KMS-11 (cell line): ENCODE results near the gene OTC.

Experiments
- H2AFZ ChIP-seq: fragments of 200-600 bp; sonication (generic); 2 replicates; pipeline ENCODE4 v1.6.1; 2016; ENCODE audit warnings: antibody characterized with exemption, mixed run types, low read depth
- H3K27ac ChIP-seq: fragments of 200-600 bp; sonication (generic); 2 replicates; pipeline ENCODE4 v1.6.1; 2016; ENCODE audit warnings: mild to moderate bottlenecking, mixed run types
- H3K27me3 ChIP-seq: fragments of 200-600 bp; sonication (generic); 2 replicates; pipeline ENCODE4 v1.6.1; 2017; ENCODE audit warnings: mild to moderate bottlenecking, low read depth, mixed run types, moderate library complexity; ENCODE audit not compliant: insufficient read depth
- H3K36me3 ChIP-seq: fragments of 200-600 bp; sonication (generic); 2 replicates; pipeline ENCODE4 v1.6.1; 2017; ENCODE audit warnings: mild to moderate bottlenecking, mixed run types; ENCODE audit not compliant: insufficient read depth
- H3K4me1 ChIP-seq: fragments of 200-600 bp; sonication (generic); 2 replicates; pipeline ENCODE4 v1.6.1; 2016; ENCODE audit warnings: mild to moderate bottlenecking, low read depth, mixed run types; ENCODE audit not compliant: poor library complexity, severe bottlenecking
- H3K4me2 ChIP-seq: fragments of 200-600 bp; sonication (generic); 2 replicates; pipeline ENCODE4 v1.7.0; 2016; ENCODE audit warnings: mild to moderate bottlenecking, mixed run types
- H3K4me3 ChIP-seq: fragments of 200-600 bp; sonication (generic); IDR thresholded peaks from 2 replicates; pipeline ENCODE4 v1.6.1; 2017; ENCODE audit warnings: low read depth, low read length, mixed read lengths; ENCODE audit not compliant: insufficient read depth
- H3K79me2 ChIP-seq: fragments of 200-600 bp; sonication (generic); 2 replicates; pipeline ENCODE4 v1.6.1; 2016; ENCODE audit warnings: low read depth, mixed run types; ENCODE audit not compliant: insufficient read depth
- H3K9ac ChIP-seq: fragments of 200-600 bp; sonication (generic); 2 replicates; pipeline ENCODE4 v1.6.1; 2016; ENCODE audit warnings: mild to moderate bottlenecking, mixed run types
- H4K20me1 ChIP-seq: fragments of 200-600 bp; sonication (generic); 2 replicates; pipeline ENCODE4 v1.6.1; 2016; ENCODE audit warnings: mild to moderate bottlenecking, mixed run types; ENCODE audit not compliant: insufficient read depth
- TF ChIP-seq, protein P1 (sequence below): fragments of 200-600 bp; sonication (generic); conservative IDR thresholded peaks from 2 replicates; pipeline ENCODE4 v1.6.1; 2017; ENCODE audit warnings: low read depth, mild to moderate bottlenecking, antibody characterized with exemption, low read length, moderate library complexity, mixed read lengths

The OTC gene

DNA sequence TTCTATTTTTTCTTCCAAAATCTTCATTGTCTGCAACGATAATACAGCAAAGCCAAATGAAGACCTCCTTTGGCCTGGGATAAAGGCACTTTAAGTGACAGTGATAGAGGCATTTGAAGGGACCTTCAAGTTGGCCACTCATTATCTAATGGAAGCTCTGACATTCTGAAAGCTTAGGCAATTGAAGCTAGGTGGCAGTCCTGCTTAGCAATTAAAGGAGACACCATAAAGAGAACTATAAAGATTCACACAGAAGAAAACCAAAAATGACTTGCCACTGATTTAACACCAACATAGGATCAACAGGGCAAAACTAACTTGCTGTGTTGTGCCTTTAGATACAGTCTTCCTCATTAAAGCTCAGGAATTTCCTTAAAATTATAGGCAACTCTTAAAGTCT lies 105.7 kb downstream of the OTC start:
- Histone ChIP-seq H3K27ac (no peak overlapping the region), H2AFZ (no peak overlapping the region), H3K36me3 (no peaks in the 10 kb centered on the region), H3K4me3 (no peak overlapping the region), H3K4me2 (no peak overlapping the region), H3K27me3 (no peaks in the 10 kb centered on the region), H3K9ac (no peak overlapping the region), H3K79me2 (no peaks in the 10 kb centered on the region), H3K4me1 (no peaks in the 10 kb centered on the region), H4K20me1 (no peaks in the 10 kb centered on the region)
- TF ChIP-seq, protein P1, sequence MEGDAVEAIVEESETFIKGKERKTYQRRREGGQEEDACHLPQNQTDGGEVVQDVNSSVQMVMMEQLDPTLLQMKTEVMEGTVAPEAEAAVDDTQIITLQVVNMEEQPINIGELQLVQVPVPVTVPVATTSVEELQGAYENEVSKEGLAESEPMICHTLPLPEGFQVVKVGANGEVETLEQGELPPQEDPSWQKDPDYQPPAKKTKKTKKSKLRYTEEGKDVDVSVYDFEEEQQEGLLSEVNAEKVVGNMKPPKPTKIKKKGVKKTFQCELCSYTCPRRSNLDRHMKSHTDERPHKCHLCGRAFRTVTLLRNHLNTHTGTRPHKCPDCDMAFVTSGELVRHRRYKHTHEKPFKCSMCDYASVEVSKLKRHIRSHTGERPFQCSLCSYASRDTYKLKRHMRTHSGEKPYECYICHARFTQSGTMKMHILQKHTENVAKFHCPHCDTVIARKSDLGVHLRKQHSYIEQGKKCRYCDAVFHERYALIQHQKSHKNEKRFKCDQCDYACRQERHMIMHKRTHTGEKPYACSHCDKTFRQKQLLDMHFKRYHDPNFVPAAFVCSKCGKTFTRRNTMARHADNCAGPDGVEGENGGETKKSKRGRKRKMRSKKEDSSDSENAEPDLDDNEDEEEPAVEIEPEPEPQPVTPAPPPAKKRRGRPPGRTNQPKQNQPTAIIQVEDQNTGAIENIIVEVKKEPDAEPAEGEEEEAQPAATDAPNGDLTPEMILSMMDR: no peak

DNA sequence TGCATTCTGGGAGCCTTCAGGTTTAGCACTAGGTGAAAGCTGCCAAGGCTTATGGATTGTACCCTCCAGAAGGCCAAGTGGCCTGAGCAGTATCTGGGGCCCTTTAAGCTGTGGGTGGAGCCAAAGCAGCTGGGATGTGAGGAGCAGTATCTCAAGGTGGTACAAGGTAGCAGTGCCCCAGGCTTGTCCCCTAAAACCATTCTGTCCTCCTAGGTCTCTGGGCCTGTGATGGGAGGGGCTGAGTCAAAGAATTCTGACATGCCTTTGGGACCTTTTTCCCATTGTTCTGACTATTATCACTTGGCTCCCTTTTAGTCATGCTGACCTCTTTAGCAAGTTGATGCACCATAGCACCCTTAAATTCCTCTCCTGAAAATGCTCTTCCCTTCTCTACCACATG lies 109.9 kb downstream of the OTC start:
- Histone ChIP-seq H3K27ac (no peak overlapping the region), H3K79me2 (no peaks in the 10 kb centered on the region), H3K27me3 (no peaks in the 10 kb centered on the region), H4K20me1 (no peaks in the 10 kb centered on the region), H3K36me3 (no peaks in the 10 kb centered on the region), H3K4me3 (no peak overlapping the region), H3K4me2 (no peak overlapping the region), H3K4me1 (no peaks in the 10 kb centered on the region), H2AFZ (no peak overlapping the region), H3K9ac (no peak overlapping the region)
- TF ChIP-seq, protein P1: no peak

DNA sequence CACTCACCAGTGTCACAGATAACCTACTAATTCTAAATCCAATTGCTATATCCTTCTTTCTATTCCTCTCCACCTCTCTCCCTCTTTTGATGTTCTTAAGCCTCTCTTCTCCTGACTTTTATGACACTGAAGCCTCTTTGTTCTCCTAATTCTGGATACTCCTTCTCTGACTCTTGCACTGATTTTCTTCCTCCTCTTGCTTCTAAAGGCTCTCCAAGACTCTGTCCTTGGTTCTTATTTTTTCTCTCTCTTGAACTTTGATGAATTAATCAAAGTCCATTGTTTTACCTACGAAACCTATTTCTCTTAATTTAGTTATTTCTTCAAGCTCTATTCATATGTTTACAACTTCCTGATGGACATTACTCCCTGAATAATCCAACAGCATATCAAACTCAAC lies 113.3 kb downstream of the OTC start:
- Histone ChIP-seq H3K36me3 (no peaks in the 10 kb centered on the region), H3K9ac (no peak overlapping the region), H3K4me1 (no peaks in the 10 kb centered on the region), H3K4me3 (no peak overlapping the region), H3K79me2 (no peaks in the 10 kb centered on the region), H3K4me2 (no peak overlapping the region), H3K27me3 (no peaks in the 10 kb centered on the region), H2AFZ (no peak overlapping the region), H3K27ac (no peak overlapping the region), H4K20me1 (no peaks in the 10 kb centered on the region)
- TF ChIP-seq, protein P1: no peak

DNA sequence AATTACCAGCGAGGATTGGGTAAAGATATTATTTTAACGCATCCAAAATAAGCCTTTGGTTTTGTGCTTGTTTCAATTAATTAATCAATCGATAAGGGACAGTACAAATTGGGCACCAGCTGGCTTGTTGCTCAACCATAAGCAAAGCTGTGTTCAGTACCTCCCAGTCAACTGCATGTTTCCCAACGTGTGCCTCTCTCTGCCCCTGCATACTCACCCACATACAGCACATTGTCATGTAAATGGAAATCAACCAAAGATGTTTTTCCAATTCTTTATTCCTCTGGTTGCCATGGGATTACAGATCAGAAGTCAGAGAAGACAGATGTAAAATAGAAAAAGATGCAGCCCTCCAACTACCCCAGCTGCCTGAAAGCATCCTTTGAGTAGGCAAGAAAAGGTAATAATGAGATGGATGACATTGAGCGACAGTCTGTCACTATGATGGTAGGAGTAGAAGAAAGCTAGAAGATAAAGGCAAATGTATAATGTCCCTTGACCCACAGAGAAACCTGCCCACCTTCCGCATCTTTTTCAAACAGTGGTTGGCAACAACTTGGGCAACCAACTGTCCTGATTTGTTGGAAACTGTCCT lies 116.3 kb downstream of the OTC start:
- no peaks in the 10 kb centered on the region for H3K4me1 ChIP-seq
- H4K20me1 ChIP-seq: no peaks in the 10 kb centered on the region
- no peak overlapping the region for H3K9ac ChIP-seq
- no peak overlapping the region for H3K4me3 ChIP-seq
- H3K27ac ChIP-seq: no peak overlapping the region
- no peaks in the 10 kb centered on the region for H3K79me2 ChIP-seq
- no peaks in the 10 kb centered on the region for H3K27me3 ChIP-seq
- H3K36me3 ChIP-seq: no peaks in the 10 kb centered on the region
- no peak overlapping the region for H2AFZ ChIP-seq
- H3K4me2 ChIP-seq: no peak overlapping the region
- TF ChIP-seq, protein P1: no peak
